Measurements from ENCODE around the gene GAK.

- TF ChIP-seq CTCF (IDR thresholded peaks at IDR 0.05), result no peak
- no peak for TF ChIP-seq POLR2A (IDR thresholded peaks at IDR 0.05)
- TF ChIP-seq POLR2AphosphoS5 (IDR thresholded peaks at IDR 0.05), result no peak
These were observed 86.8 kb downstream of the GAK start for GRCh38 chr4:845233-845835.

All from gastroesophageal sphincter (tissue), 3 donors.